Embryonic facial prominence (tissue), 1 donor: ENCODE data around the gene NDUFS2.

Experiments
- DNase-seq: peaks from one replicate; pipeline ENCODE4 v3.0.0-alpha.2; 2016; ENCODE audit errors: extremely low spot score

NDUFS2 gene

DNA sequence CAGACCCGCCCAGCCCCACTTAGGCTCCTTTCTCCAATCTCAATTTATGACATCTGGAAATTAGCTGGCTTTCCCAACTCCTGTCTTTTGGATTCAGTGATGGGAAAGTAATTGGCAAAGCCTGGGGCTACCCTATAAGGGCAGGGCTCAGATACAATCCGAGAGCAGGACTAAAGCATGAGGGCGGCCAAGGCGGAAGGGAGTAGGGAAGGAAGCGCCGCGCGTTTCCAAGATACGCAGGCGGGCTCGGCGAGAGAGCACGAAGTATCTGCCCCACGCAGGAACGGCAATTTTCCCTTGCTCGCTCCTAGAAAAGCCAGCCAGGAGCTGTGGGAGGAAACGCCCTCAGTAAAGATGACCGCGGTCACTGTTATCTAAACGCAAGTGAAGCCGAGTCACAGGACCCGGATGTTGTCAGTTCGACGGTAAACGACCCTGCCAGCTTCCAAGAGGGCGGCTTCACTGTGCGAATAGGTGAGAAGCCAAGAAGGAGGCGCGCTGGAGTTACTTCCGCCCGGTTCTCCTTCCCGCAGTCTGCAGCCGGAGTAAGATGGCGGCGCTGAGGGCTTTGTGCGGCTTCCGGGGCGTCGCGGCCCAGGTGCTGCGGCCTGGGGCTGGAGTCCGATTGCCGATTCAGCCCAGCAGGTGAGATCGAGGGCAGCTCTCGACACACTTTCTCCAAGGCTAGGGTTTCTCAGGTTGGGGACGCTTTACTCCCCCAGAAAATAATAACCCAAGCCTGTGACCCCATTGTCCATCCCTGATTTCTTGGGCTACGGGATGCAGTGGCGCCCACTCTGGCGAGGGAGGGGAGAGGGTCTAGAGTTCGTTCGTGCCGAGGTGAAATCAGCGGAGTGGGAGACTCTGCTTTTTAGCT lies at the start of gene NDUFS2:
Gene NDUFS2, plus strand, starts transcription at position 532 of the 877 bp plus-strand sequence. Its CDS starts 19 bp downstream, at position 551.
- peak; percentile 98 for DNase-seq

- no peak for DNase-seq
Measured at GRCh38 chr1:161153176-161153575, 49.0 kb upstream of the NDUFS2 start.

DNA sequence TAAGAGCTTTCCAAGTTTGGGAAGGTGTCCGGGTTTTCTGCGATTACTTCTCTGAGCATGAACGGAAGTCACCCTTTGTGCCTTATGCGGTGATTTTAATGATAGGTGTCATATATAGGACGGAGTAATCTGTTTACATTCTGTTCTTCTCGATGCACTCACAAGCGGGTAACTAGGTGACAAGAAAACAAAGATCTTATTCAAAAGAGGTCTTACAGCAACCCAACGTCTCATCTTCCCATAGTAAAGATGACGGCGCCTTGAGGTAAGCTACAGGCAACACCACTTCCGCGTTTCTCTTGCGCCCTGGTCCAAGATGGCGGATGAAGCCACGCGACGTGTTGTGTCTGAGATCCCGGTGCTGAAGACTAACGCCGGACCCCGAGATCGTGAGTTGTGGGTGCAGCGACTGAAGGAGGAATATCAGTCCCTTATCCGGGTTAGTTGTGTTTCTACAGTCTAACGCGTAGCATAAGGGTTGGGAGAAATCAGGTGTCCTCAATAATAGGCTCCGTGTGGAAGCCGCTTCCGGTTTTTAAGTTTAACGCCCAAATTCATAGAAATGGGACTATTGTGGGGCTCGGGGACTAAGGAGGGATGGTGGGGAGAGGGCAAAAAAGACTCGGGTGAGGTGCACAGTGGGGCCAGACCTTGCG lies 48.4 kb upstream of the NDUFS2 start, which contains the start of gene UFC1:
Gene UFC1, plus strand, starts transcription at position 297 of the 656 bp plus-strand sequence. Its CDS starts 20 bp downstream, at position 317.
- DNase-seq = peak; percentile 91

GRCh38 chr1:161157867-161158266 lies 44.3 kb upstream of the NDUFS2 start:
- DNase-seq = no peak

GRCh38 chr1:161158316-161159010 lies 43.7 kb upstream of the NDUFS2 start:
- no peak for DNase-seq

- peak; percentile 92 for DNase-seq
Measured at GRCh38 chr1:161159087-161159912, 42.9 kb upstream of the NDUFS2 start, which contains the start of gene USP21. USP21 (plus strand) TSS chr1:161159500; CDS start chr1:161160641, 1,141 bp downstream.

GRCh38 chr1:161159913-161160243 lies 42.3 kb upstream of the NDUFS2 start:
- no peak for DNase-seq

GRCh38 chr1:161160671-161161145 lies 41.5 kb upstream of the NDUFS2 start:
- DNase-seq = no peak

DNA sequence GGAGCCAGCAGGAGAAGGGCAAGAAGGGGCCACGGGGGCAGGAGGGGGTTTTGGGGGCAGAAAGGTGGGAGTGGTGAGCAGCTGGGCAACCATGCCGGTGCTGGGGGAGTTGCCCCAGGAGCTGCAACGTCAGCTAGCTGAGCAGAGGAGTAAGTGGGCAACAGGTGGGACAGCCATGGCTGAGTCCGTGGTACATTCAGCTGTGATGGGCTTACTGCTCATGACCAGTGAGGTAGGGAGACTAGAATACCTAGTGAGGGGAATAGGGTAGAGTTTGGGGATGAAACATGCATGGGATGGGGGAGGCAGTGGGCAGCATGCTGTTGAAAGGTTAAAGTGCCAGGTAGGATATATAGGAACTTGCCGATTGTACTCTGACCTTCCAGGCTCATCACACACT lies 40.5 kb upstream of the NDUFS2 start:
- no peak for DNase-seq

DNA sequence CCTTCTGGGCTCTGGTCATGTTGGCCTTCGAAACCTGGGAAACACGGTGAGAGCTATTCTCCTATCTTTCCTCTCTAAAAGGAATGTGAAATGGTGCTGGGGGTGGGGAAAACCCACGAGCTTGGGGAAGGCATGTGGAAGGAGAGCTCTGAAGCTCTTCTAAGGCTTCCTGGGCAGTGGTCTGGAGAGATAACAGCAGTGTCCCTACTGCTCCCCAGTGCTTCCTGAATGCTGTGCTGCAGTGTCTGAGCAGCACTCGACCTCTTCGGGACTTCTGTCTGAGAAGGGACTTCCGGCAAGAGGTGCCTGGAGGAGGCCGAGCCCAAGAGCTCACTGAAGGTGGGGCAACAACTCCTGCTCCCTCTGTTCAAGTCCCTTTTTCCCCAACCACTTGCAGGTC lies 40.1 kb upstream of the NDUFS2 start:
- no peak for DNase-seq

DNA sequence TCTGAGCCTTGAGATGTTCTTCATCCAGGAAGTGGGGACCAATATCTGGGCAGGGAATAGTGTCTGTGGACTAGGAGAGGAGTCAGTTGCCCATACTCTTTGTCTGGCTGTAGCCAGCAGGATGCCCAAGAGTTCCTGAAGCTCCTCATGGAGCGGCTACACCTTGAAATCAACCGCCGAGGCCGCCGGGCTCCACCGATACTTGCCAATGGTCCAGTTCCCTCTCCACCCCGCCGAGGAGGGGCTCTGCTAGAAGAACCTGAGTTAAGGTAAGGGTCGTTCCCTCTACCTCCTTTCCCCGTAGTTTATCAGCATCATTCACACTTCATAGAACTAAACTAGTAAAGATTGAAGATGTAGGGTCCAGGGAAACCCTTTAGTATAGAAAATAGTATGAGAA lies 39.4 kb upstream of the NDUFS2 start:
- no peak for DNase-seq

DNA sequence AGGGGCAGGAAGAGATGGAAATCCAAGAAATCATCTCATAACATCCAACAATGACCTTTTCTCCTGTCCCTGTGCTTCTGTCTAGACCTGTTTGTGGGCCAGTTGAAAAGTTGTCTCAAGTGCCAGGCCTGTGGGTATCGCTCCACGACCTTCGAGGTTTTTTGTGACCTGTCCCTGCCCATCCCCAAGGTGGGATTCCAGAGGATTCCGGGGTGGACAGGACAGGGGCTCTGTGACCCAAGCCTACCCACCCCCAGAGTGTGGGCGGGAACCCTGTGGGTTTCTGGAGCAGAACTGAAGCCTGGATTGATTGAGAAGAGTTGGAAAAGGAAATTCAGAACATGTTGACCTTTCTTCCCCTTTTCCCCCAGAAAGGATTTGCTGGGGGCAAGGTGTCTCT lies 38.4 kb upstream of the NDUFS2 start:
- no peak for DNase-seq

- no peak for DNase-seq
Measured at GRCh38 chr1:161164901-161165610, 37.1 kb upstream of the NDUFS2 start.

- DNase-seq = peak; percentile 99
Measured at GRCh38 chr1:161165742-161166668, 36.2 kb upstream of the NDUFS2 start, which contains the start of gene PPOX. PPOX (plus strand) TSS chr1:161166426; CDS start chr1:161166848, 422 bp downstream.

DNA sequence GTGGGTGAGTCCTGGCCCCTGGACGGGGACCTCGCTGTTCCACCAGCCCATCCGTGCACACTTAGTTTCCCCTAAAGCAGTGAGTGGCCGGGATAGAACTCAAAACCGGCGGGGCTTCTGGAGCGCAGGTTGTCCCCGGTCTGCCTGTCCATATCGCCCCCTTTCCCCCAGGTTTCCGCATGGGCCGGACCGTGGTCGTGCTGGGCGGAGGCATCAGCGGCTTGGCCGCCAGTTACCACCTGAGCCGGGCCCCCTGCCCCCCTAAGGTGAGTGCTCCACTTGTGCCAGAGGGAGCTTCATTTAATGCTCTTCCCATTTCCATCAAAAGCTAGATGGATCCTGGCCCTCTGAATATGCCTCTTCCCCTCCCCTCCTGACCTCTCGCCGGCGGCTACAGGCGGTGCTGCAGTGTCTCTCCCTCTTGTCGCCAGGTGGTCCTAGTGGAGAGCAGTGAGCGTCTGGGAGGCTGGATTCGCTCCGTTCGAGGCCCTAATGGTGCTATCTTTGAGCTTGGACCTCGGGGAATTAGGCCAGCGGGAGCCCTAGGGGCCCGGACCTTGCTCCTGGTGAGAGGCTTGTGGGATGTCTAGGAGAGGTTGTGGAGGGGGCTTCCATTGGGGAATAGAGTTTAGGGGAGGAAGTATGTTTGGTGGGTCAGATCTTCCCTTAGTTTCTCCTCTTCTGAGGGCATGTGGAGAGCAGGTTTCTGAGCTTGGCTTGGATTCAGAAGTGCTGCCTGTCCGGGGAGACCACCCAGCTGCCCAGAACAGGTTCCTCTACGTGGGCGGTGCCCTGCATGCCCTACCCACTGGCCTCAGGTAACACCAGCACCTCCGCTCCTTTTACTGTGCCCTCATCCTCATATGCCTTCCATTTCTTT lies 35.3 kb upstream of the NDUFS2 start:
- DNase-seq = no peak

GRCh38 chr1:161168906-161169305 lies 33.3 kb upstream of the NDUFS2 start:
- no peak for DNase-seq

GRCh38 chr1:161171191-161171590 lies 31.0 kb upstream of the NDUFS2 start:
- no peak for DNase-seq

- no peak for DNase-seq
Measured at GRCh38 chr1:161171696-161172095, 30.5 kb upstream of the NDUFS2 start.
